OCI-LY1 (cell line): Measurements from ENCODE around the gene CRMP1.

Experiments
- EZH2 ChIP-seq: fragments of 200-600 bp; sonication (generic), shearing (Covaris generic); IDR thresholded peaks from 2 replicates; pipeline ENCODE4 v1.8.0; 2017; ENCODE audit warnings: borderline replicate concordance, mixed run types, mild to moderate bottlenecking, antibody characterized with exemption, low read length, moderate library complexity, mixed read lengths
- TF ChIP-seq, protein P1 (sequence below): fragments of 200-600 bp; sonication (generic), shearing (Covaris generic); IDR thresholded peaks from 2 replicates; pipeline ENCODE4 v1.5.1; 2017; ENCODE audit warnings: mild to moderate bottlenecking, antibody characterized with exemption, low read length, moderate library complexity, mixed read lengths

- TF ChIP-seq, protein P1, sequence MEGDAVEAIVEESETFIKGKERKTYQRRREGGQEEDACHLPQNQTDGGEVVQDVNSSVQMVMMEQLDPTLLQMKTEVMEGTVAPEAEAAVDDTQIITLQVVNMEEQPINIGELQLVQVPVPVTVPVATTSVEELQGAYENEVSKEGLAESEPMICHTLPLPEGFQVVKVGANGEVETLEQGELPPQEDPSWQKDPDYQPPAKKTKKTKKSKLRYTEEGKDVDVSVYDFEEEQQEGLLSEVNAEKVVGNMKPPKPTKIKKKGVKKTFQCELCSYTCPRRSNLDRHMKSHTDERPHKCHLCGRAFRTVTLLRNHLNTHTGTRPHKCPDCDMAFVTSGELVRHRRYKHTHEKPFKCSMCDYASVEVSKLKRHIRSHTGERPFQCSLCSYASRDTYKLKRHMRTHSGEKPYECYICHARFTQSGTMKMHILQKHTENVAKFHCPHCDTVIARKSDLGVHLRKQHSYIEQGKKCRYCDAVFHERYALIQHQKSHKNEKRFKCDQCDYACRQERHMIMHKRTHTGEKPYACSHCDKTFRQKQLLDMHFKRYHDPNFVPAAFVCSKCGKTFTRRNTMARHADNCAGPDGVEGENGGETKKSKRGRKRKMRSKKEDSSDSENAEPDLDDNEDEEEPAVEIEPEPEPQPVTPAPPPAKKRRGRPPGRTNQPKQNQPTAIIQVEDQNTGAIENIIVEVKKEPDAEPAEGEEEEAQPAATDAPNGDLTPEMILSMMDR = no peak
- no peak for TF ChIP-seq EZH2
Observed at GRCh38 chr4:5851637-5852301, 41.1 kb downstream of the CRMP1 start.
